ENCODE results near the gene BCL7B.
"Not testable (repeated sequence)": the region's sequence is repeated elsewhere in the genome, so short reads cannot be mapped to it uniquely, and the experiment has no call there.

Gene BCL7B

GRCh38 chr7:73532224-73532623 is 25.3 kb downstream of the BCL7B start:
- no peak for DNase-seq

- no peak for DNase-seq
Observed at GRCh38 chr7:73530800-73531199, 26.7 kb downstream of the BCL7B start.

GRCh38 chr7:73526896-73527821 is 30.3 kb downstream of the BCL7B start:
- DNase-seq = no peak

GRCh38 chr7:73526158-73526494 is 31.4 kb downstream of the BCL7B start:
- not testable (repeated sequence) for DNase-seq

GRCh38 chr7:73522105-73522872 is 35.2 kb downstream of the BCL7B start, which contains the start of gene BAZ1B:
TSS of gene BAZ1B (minus strand) at chr7:73522293. CDS start at chr7:73521933, 360 bp downstream.
- peak; percentile 84 for DNase-seq

- no peak for DNase-seq
Observed at GRCh38 chr7:73521636-73522104, 35.8 kb downstream of the BCL7B start.

- no peak for DNase-seq
Observed at GRCh38 chr7:73520673-73521635, 36.5 kb downstream of the BCL7B start.

- no peak for DNase-seq
Observed at GRCh38 chr7:73519867-73520672, 37.4 kb downstream of the BCL7B start.

- no peak for DNase-seq
Observed at GRCh38 chr7:73518470-73518869, 39.0 kb downstream of the BCL7B start.

GRCh38 chr7:73517241-73517995 is 40.1 kb downstream of the BCL7B start:
- no peak for DNase-seq

- no peak for DNase-seq
Observed at GRCh38 chr7:73515178-73515577, 42.3 kb downstream of the BCL7B start.

GRCh38 chr7:73512018-73512780 is 45.3 kb downstream of the BCL7B start:
- no peak for DNase-seq

GRCh38 chr7:73509463-73509862 is 48.0 kb downstream of the BCL7B start:
- no peak for DNase-seq

- no peak for DNase-seq
Observed at GRCh38 chr7:73507556-73507955, 49.9 kb downstream of the BCL7B start.

- no peak for DNase-seq
Observed at GRCh38 chr7:73504920-73505319, 52.6 kb downstream of the BCL7B start.

GRCh38 chr7:73504017-73504416 is 53.5 kb downstream of the BCL7B start:
- no peak for DNase-seq

- no peak for DNase-seq
Observed at GRCh38 chr7:73503229-73503628, 54.3 kb downstream of the BCL7B start.

GRCh38 chr7:73496626-73497025 is 60.9 kb downstream of the BCL7B start:
- DNase-seq = no peak

- DNase-seq = not testable (repeated sequence)
Observed at GRCh38 chr7:73495507-73495906, 62.0 kb downstream of the BCL7B start.

GRCh38 chr7:73489976-73490375 is 67.5 kb downstream of the BCL7B start:
- no peak for DNase-seq

All from NCI-H524 treated with DMSO at 0.1 percent for 48 hours (cell line).